HG03432 (cell line): ENCODE measurements around the gene ANO1.
"Not testable (repeated sequence)": the region's sequence is repeated elsewhere in the genome, so short reads cannot be mapped to it uniquely, and the experiment has no call there.

ENCODE experiments used
- ATAC-seq: cut with Tn5 transposase; IDR thresholded peaks from one replicate; pipeline ENCODE4 v1.9.1; 2021; ENCODE audit warnings: mild to moderate bottlenecking, moderate library complexity; ENCODE audit not compliant: unreplicated experiment

Gene ANO1

GRCh38 chr11:70184396-70184795 is 106.3 kb downstream of the ANO1 start:
- ATAC-seq: no peak

- no peak for ATAC-seq
Measured at GRCh38 chr11:70185348-70186055, 107.4 kb downstream of the ANO1 start.

DNA sequence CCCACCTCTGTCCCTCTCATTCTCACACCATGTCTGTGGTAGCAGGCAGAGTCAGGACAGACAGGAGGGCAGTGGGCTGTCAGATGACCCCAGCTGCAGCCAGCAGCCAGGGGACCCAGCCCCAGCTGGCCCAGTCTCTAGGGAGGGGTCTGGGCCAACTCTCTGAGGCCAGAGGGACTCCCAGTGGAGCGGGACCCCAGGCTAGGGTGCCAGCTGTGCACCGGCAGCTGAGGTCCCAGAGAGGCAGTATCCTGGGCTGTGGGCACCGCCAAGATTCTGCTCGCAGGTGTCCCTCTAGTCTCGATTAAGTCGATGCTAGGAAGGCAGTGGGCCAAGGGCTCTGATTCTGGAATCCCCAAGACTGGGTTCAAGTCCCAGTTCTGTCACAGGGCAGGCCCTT is 108.3 kb downstream of the ANO1 start:
- no peak for ATAC-seq

- no peak for ATAC-seq
Measured at GRCh38 chr11:70186936-70187335, 108.8 kb downstream of the ANO1 start.

- ATAC-seq: no peak
Measured at GRCh38 chr11:70187771-70188170, 109.7 kb downstream of the ANO1 start.

- no peak for ATAC-seq
Measured at GRCh38 chr11:70189622-70190021, 111.5 kb downstream of the ANO1 start.

DNA sequence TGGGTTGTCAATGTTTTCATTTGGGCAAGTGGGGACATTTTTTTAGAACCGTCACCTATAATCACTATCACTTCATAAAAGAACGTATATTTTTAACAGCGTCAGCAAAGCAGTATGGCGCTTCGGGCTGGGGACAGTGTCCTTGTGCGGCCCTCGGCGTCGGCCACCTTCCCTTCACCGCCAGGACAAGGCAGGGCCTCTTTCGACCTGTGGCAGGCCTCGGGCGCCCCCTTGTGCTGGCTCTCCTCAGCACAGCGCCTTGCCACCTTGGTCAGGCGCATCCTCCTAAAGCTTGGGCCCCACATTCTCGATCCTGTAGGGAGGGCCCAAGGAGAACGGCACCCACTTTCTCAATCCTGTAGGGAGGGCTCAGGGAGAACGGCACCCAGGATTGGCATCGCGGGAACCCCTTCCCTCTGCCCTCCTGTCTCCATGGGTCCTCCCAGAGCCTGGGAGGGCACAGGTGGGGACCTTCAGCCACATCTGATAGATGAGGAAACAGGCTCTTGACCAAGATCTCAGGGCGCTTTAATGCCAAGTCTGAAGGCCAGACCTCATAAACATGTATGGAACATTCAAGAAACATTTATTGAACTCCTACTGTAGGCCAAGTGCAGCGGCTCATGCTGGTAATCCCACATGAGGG is 113.5 kb downstream of the ANO1 start:
- ATAC-seq: no peak

GRCh38 chr11:70192666-70193410 is 114.7 kb downstream of the ANO1 start:
- no peak for ATAC-seq

- ATAC-seq: no peak
Measured at GRCh38 chr11:70193411-70194292, 115.5 kb downstream of the ANO1 start.

GRCh38 chr11:70194792-70195791 is 117.0 kb downstream of the ANO1 start:
- ATAC-seq: no peak

GRCh38 chr11:70200212-70200844 is 122.2 kb downstream of the ANO1 start:
- no peak for ATAC-seq

GRCh38 chr11:70201047-70201446 is 122.9 kb downstream of the ANO1 start:
- not testable (repeated sequence) for ATAC-seq

DNA sequence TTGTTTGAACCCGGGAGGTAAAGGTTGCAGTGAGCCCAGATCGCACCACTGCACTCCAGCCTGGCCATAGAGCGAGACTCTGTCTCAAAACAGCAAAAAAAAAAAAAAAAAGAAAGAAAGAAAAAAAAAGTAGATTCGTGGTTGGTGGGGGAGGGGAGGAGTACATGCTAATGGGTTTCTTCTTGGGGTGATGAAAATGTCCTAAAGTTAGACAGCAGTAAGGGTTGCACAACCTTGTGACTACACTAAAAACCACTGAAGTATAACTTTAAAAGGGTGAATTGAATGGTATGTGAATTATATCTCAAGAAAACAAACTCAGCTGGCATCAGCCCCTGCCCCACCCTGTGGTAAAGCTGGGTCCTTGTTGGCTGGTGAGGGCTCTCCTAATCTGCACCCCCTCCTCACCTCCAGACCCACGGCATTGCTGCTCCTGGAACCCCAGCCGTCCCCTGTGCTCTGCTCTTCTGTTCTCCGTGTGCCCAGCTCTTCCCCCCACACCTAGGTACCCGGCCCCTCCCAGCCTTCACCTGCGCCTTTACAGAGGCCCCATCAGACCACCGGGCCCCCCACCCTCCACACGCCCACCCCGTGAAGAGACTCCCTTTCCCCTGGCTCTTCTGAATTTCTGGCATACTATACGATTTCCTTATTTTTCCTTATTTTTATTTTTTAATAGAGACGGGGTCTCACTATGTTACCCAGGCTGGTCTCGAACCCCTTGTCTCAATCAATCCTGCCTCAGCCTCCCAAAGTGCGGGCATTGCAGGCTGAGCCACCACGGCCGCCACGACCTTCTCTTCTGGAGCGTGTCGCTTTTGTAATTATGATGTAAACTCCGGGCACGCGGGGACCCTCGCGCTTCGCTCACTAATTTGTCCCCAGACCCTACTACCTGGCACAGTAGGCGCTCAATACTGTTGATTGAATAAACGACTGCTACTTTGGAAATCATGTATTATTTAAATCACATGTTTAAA is 124.1 kb downstream of the ANO1 start:
- no peak for ATAC-seq

- ATAC-seq: peak; percentile 71
Measured at GRCh38 chr11:70202920-70203750, 125.0 kb downstream of the ANO1 start, which contains the start of gene FADD. FADD (plus strand) TSS chr11:70203296; CDS start chr11:70203460, 164 bp downstream.

DNA sequence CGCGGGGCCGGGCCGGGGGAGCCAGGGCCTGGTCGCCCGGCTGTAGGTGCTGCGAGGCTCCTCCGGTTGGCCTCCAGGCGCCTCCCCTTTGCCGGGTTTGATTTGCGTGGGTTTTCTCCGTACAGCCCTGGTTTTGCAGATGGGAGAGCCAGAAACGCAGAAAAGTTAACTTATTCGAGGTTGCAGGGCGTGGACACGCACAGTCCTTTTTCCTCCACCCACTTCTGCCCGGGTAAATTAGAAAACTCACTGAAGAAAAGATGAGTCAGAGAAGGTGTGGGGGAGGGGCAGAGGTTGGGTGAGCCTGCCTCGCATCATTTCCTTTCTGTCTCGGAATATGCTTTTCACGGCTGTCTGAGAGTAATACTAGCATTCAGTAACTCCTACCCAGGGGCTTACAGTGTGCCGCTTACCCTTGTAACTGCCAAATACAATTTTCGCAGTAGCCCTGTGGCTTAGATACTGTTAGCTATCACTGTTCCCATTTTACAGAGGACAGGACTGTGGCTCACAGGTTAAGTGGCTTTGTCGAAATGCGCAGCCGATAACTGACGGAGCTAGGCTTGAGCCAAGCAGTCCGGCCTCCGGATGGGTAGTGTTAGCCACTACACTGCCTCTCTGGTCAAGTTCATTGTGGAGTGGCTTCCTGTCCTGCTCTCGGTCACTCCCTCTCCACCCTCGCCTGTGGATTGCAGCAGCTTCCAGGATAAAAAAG is 125.8 kb downstream of the ANO1 start:
- peak; percentile 34 for ATAC-seq

- no peak for ATAC-seq
Measured at GRCh38 chr11:70204466-70204799, 126.3 kb downstream of the ANO1 start.
